ENCODE results near the gene TMEM143. TPM values are rescaled to one million over a fixed set of nuclear protein-coding genes. Genes with fewer than 3 reads are reported as not detected.

TMEM143 gene
- total and polyA plus RNA-seq, 10 of the 15 experiments (the other 5 are each of a cell fraction or from before 2014, with no cell fraction given), result 1.5 to 19.5 (median 10.1) TPM

DNA sequence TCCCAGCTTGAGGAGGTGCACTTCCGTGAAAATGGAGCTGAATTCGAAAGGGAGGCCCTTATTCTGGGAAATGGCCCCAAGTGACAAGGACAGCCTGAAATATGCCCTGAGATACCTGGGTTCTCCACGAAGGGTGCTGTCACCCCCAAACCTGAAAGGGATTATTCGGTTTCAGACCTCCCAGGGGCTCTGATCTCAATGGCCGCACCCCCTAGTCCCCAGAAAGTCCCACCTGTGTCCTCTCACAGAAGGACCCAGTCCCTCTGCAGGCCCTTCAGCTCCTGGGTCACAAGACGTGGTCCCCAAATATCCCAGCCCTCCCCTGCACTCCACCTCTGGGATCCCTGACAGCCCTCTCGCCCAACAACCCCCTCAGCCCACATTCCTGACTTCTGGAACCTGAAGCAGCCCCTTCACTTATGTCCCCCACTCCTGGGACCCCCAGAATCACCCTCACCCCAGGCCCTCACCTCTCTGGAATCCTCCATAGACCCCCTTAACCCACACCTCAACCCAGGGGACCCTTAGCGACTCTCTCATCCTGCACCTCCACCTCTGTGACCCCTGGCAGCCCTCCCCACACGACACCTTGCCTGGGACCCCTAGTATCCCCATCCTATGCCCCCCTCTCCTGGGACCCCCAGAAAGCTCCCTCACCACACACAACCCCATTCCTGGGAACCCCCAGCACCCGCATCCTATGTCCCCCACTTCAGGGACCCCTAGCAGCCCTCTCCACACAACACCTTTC, 1.0 kb upstream of the TMEM143 start (continued):
- TF ChIP-seq, protein P1, sequence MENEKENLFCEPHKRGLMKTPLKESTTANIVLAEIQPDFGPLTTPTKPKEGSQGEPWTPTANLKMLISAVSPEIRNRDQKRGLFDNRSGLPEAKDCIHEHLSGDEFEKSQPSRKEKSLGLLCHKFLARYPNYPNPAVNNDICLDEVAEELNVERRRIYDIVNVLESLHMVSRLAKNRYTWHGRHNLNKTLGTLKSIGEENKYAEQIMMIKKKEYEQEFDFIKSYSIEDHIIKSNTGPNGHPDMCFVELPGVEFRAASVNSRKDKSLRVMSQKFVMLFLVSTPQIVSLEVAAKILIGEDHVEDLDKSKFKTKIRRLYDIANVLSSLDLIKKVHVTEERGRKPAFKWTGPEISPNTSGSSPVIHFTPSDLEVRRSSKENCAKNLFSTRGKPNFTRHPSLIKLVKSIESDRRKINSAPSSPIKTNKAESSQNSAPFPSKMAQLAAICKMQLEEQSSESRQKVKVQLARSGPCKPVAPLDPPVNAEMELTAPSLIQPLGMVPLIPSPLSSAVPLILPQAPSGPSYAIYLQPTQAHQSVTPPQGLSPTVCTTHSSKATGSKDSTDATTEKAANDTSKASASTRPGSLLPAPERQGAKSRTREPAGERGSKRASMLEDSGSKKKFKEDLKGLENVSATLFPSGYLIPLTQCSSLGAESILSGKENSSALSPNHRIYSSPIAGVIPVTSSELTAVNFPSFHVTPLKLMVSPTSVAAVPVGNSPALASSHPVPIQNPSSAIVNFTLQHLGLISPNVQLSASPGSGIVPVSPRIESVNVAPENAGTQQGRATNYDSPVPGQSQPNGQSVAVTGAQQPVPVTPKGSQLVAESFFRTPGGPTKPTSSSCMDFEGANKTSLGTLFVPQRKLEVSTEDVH (IDR thresholded peaks at IDR 0.05; ENCODE audit: low read depth, partially characterized antibody), result no peak
- no peak for TF ChIP-seq ZNF622 (IDR thresholded peaks at IDR 0.05)
- TF ChIP-seq, protein P2, sequence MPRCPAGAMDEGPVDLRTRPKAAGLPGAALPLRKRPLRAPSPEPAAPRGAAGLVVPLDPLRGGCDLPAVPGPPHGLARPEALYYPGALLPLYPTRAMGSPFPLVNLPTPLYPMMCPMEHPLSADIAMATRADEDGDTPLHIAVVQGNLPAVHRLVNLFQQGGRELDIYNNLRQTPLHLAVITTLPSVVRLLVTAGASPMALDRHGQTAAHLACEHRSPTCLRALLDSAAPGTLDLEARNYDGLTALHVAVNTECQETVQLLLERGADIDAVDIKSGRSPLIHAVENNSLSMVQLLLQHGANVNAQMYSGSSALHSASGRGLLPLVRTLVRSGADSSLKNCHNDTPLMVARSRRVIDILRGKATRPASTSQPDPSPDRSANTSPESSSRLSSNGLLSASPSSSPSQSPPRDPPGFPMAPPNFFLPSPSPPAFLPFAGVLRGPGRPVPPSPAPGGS (IDR thresholded peaks at IDR 0.05; ENCODE audit: borderline replicate concordance, insufficient read depth, low read depth, low read length, poor library complexity, severe bottlenecking), result no peak
- TF ChIP-seq STAT3 (IDR thresholded peaks at IDR 0.05; ENCODE audit: low read depth, low read length), result no peak
- no peak for TF ChIP-seq JUNB (IDR thresholded peaks at IDR 0.05)
- no peak for TF ChIP-seq ZZZ3 (IDR thresholded peaks at IDR 0.05; ENCODE audit: control insufficient read depth, insufficient read length, low read depth)
- TF ChIP-seq, protein P3, sequence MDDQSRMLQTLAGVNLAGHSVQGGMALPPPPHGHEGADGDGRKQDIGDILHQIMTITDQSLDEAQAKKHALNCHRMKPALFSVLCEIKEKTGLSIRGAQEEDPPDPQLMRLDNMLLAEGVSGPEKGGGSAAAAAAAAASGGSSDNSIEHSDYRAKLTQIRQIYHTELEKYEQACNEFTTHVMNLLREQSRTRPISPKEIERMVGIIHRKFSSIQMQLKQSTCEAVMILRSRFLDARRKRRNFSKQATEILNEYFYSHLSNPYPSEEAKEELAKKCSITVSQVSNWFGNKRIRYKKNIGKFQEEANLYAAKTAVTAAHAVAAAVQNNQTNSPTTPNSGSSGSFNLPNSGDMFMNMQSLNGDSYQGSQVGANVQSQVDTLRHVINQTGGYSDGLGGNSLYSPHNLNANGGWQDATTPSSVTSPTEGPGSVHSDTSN (IDR thresholded peaks at IDR 0.05; ENCODE audit: insufficient replicate concordance, low read depth, low read length), result no peak
- no peak for TF ChIP-seq MEF2B (IDR thresholded peaks at IDR 0.05; ENCODE audit: partially characterized antibody, poor library complexity, severe bottlenecking)
- no peak for TF ChIP-seq SP1 (IDR thresholded peaks at IDR 0.05; ENCODE audit: low read depth, low read length)
- TF ChIP-seq, protein P4, sequence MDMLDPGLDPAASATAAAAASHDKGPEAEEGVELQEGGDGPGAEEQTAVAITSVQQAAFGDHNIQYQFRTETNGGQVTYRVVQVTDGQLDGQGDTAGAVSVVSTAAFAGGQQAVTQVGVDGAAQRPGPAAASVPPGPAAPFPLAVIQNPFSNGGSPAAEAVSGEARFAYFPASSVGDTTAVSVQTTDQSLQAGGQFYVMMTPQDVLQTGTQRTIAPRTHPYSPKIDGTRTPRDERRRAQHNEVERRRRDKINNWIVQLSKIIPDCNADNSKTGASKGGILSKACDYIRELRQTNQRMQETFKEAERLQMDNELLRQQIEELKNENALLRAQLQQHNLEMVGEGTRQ (IDR thresholded peaks at IDR 0.05; ENCODE audit: borderline replicate concordance, low read depth, low read length), result no peak
- TF ChIP-seq SUPT20H (IDR thresholded peaks at IDR 0.05; ENCODE audit: borderline replicate concordance, control insufficient read depth, low read depth, low read length), result no peak
- TF ChIP-seq, protein P5, sequence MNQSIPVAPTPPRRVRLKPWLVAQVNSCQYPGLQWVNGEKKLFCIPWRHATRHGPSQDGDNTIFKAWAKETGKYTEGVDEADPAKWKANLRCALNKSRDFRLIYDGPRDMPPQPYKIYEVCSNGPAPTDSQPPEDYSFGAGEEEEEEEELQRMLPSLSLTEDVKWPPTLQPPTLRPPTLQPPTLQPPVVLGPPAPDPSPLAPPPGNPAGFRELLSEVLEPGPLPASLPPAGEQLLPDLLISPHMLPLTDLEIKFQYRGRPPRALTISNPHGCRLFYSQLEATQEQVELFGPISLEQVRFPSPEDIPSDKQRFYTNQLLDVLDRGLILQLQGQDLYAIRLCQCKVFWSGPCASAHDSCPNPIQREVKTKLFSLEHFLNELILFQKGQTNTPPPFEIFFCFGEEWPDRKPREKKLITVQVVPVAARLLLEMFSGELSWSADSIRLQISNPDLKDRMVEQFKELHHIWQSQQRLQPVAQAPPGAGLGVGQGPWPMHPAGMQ (IDR thresholded peaks at IDR 0.05; ENCODE audit: borderline replicate concordance), result no peak
- TF ChIP-seq, protein P6, sequence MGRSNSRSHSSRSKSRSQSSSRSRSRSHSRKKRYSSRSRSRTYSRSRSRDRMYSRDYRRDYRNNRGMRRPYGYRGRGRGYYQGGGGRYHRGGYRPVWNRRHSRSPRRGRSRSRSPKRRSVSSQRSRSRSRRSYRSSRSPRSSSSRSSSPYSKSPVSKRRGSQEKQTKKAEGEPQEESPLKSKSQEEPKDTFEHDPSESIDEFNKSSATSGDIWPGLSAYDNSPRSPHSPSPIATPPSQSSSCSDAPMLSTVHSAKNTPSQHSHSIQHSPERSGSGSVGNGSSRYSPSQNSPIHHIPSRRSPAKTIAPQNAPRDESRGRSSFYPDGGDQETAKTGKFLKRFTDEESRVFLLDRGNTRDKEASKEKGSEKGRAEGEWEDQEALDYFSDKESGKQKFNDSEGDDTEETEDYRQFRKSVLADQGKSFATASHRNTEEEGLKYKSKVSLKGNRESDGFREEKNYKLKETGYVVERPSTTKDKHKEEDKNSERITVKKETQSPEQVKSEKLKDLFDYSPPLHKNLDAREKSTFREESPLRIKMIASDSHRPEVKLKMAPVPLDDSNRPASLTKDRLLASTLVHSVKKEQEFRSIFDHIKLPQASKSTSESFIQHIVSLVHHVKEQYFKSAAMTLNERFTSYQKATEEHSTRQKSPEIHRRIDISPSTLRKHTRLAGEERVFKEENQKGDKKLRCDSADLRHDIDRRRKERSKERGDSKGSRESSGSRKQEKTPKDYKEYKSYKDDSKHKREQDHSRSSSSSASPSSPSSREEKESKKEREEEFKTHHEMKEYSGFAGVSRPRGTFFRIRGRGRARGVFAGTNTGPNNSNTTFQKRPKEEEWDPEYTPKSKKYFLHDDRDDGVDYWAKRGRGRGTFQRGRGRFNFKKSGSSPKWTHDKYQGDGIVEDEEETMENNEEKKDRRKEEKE (IDR thresholded peaks at IDR 0.05), result no peak

Data from GM12878 (cell line).